ENCODE data around the gene C10orf90. TPM values are rescaled to one million over a fixed set of nuclear protein-coding genes. Genes with fewer than 3 reads are reported as not detected.

Gene C10orf90
- total RNA-seq, 1 experiment from 2014 or later: 0.57 TPM

GRCh38 chr10:126504063-126504760 lies 166.3 kb downstream of the C10orf90 start:
- DNase-seq (ENCODE audit: low spot score): peak; percentile 51

GRCh38 chr10:126503392-126504062 lies 167.0 kb downstream of the C10orf90 start:
- no peak for DNase-seq (ENCODE audit: low spot score)

DNA sequence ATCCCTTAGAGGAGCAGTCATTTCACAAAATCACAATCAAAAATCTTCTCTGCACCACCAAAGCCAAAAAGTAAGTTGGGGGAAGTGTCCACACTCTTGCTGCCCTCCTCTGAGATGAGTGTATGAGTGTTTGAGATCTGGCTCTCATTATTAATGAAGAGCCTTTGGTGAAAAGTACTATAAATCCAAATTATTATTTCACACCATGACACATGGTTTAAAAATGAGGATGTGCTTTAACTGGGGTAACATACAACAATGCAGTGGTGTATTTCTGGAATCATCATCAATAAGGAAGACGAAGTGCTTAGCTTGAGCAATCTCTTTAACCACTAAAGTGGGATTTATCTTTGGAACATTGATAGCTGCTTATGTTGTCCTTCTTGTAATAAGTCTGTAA lies 168.1 kb downstream of the C10orf90 start:
- no peak for DNase-seq (ENCODE audit: low spot score)

- no peak for DNase-seq (ENCODE audit: low spot score)
Measured at GRCh38 chr10:126501828-126502227, 168.7 kb downstream of the C10orf90 start.

DNA sequence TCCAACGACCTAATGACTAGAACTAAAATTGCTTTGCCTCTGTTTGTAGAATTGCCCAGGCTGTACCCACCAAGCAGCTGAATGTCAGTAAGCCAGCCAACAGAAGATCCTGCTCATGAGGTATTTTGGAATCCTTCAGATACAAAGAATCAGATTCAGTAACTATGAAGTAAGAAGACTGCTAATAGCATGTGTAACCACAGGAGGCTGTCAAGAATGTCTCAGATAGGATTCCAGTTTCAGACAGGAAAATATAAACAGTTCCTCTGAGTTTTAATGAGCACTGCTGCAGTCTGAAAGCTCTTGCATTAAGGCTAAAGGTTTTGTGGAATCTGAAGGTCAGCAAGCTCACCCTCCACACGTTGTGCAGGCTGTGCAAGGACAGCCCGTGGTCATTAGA lies 169.6 kb downstream of the C10orf90 start:
- DNase-seq (ENCODE audit: low spot score): peak; percentile 50

GRCh38 chr10:126500185-126500584 lies 170.3 kb downstream of the C10orf90 start:
- DNase-seq (ENCODE audit: low spot score): peak; percentile 27

GRCh38 chr10:126499744-126500143 lies 170.7 kb downstream of the C10orf90 start:
- no peak for DNase-seq (ENCODE audit: low spot score)

- DNase-seq (ENCODE audit: low spot score): no peak
Measured at GRCh38 chr10:126497672-126498071, 172.8 kb downstream of the C10orf90 start.

DNA sequence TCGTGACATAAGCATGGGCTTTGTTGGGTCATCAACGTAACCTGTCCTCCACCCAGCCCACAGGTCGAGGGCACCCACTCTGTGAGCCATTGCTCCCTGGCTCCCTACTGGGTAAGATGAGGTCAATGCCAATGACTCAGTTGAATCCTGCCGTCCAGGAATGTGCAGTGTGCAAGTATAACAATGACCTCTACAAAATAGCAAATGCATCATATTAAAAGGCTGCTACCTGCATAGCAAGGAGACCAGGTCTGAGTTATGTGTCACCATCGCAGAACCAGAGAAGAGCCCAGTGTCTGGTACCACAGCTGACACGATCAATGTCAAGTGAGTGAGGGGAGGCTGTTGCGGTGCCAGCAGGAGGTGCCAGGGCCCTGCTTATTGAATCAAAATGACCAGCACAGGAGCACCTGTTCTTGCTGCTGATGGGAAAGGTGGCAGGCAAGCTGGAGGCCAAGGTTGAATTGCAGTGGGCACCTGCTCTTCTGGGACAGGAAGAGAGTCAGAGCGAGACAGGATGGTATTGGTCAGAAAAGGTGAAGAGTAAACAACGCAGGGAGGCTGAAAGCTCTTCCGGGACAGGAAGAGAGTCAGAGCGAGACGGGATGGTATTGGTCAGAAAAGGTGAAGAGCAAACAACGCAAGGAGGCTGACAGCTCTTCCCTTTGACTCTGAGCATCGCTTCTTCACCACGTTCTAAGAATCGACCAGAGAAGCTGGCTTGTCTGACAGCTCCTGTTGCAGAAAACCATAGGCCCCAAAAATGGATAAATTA lies 173.5 kb downstream of the C10orf90 start:
- DNase-seq (ENCODE audit: low spot score): no peak

DNA sequence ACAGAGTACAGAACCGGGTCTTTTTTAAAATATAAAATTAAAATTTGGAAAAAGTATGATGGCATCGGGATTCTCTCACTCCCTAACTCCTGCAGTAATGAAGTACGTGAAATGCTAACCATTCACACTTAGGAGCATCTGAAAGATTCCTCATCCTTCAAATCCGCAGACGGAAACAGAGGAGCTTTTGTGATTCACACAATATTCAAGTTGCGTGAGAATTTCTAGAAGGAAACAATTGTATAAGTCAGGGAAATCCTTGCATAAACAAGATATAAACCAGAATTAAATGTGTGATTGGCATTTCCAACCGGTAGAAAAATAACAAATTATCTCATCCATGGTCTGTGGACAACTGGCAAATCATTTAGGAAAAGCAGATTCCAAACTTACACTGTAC lies 179.0 kb downstream of the C10orf90 start:
- DNase-seq (ENCODE audit: low spot score): no peak

DNA sequence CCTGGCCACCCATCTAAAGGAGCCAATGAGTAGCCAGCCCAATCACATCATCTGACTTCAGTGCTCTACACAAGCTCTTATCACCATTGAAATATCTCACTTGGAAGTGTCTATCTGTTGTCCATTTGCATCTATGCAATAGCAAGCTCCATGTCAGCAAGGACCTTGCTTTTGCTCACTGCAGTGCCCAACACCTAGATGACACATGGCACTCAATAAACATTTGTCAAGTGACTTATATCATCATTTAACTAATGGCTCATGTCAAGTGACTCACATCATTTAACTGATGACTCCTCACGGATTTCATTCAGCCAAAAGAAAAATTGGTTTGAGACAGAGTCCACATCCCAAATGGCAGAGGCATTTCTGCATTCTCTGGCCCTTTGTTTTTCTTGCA lies 189.3 kb downstream of the C10orf90 start:
- DNase-seq (ENCODE audit: low spot score): no peak

DNA sequence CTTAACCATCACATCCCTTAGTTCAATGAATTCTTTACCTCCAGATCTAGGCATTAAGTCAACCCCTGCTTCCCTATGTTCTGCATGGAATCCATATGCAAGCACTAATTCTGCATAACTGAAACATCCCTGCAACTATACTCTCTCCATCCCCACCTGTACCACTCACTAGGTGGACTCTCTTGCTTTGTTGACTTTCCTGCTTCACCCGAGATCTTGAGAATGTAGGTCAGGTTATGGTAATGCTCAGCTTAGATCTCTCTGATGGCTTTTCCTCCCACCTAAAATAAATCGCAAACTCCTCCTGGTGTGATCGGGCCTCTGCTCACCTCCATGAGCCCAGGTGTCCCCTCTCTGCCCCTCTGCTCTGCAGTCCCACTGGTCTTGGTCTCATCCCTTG lies 189.8 kb downstream of the C10orf90 start:
- no peak for DNase-seq (ENCODE audit: low spot score)

DNA sequence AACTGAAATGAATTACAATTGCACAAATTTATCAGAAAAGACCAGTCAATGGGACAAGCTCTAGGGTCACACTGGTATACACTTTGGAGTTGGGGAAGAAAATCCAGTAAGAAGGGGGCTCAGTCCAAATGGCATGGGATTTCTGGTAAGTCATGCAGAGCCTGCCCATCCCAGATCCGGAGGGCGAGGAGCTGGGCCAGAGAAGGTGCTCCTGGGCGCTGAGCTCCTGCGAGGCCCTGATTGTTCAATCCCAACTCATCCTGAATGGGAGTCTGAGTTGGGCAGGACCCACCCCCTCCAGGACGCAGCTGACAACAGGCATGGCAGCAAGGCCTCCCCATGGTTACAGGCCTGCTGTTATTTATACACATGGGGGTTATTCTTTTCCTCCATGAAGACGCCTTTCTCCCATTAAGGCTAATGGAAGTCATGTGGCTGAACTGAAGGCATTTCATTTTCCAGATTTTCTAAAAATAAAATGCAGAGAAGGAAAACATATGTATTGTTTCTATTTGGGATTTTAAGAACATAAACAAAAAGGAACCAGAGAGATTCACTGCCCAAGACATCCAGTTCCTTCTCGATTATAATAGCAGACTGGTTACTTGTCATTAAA lies 191.1 kb downstream of the C10orf90 start:
- DNase-seq (ENCODE audit: low spot score): no peak

DNA sequence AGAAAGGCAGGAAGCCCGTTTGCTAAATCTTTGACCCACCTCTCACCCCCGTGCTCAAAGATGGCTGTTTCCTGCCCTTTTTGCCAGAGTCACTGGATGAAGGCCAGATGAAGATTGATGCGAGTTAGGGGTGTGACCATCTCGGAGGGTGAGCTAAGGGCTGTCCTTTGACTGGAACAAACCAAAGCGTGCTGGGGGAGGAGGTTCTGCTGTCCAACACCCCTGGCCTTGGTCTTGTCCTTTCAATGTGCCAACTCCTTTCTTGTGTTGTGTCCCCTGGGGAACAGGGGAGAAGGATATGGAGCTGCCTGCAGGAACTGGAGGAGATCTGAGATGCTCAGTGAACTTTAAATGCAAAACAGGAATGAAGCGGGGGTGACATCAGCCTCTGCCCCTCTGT lies 191.9 kb downstream of the C10orf90 start:
- DNase-seq (ENCODE audit: low spot score): no peak

GRCh38 chr10:126476246-126476645 lies 194.2 kb downstream of the C10orf90 start:
- DNase-seq (ENCODE audit: low spot score): no peak

DNA sequence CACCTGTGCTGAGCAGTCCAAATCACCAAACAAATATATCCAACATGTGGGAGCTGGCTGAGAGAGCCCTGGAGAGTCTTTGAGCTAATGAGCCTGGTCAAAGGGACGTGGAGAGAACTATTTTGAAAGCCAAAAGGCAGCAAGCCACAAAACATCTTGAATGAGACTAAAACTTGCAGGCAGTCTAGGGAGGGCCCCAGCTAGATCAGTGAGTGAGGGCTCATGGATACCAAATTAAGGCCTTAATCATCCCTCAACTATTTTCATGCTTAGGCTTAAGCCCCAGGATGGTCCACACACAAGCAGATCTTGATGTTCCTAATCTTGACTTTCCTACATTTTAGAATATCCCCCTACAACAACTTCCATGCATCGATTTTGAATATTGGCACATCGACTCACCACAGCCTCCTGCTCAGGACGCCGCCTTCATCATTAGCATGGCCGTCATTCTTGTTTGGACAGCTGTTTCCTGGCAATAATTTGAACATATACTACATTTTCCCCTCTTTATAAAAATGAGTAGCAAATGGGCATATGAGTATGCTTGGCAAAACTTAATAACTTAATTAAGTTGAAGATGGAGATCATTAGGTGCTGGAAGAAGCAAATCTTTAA lies 195.3 kb downstream of the C10orf90 start:
- no peak for DNase-seq (ENCODE audit: low spot score)

DNA sequence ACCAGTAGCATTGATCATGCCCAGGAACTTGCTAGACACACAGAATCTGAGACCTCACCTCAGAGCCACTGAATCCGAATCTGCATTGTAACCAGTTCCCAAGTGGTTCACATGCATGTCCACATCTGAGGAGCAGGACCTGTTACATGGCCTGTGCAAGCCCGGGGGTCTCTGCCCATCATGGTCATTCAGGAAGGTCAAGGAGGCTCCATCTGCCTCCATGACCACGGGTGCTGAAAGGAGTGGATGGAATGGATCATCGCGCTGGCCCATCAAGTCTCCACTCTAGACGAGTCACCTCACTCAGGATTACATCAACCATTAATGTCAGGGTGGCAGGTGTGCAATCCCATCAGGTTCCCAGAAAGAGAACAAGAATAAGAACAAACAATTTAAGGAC lies 196.5 kb downstream of the C10orf90 start:
- no peak for DNase-seq (ENCODE audit: low spot score)

DNA sequence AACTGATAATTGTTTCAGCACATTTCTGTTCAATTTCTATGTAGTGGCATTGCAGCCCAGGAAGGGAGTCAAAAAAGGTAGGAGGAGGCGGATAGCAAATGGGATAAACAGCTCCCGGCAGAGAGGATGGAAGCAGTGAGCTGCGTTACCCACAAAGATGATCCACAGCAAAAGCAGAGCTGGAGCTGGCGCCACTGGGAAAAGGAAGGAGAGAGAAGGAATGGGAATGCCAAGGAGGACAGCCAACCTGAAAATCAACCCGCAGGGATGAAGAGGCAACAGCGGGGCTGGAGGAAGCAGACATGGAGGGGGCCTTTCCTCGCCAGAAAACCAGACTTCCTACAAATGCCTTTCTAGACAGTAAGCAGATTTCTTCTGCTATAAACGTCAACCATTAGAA lies 199.5 kb downstream of the C10orf90 start:
- no peak for DNase-seq (ENCODE audit: low spot score)

DNA sequence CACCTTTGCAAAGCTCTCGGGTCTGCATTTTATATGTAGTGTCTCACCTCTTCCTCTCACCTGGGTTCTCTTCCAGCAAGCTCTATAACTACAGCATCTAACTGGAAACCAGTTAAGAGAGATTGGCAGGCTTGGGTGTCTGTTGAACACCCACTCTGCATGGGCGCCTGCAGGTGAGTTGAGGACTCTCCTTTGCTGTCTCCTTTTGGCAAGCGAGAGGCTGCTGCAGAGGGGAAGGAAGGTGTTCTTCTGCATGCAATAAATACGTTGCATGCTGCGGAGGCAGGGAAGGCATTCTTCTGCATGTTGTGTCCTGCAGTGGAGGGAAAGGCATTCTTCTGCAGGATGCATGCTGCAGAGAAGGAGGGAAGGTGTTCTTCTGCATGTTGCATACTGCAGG lies 200.8 kb downstream of the C10orf90 start:
- no peak for DNase-seq (ENCODE audit: low spot score)

DNA sequence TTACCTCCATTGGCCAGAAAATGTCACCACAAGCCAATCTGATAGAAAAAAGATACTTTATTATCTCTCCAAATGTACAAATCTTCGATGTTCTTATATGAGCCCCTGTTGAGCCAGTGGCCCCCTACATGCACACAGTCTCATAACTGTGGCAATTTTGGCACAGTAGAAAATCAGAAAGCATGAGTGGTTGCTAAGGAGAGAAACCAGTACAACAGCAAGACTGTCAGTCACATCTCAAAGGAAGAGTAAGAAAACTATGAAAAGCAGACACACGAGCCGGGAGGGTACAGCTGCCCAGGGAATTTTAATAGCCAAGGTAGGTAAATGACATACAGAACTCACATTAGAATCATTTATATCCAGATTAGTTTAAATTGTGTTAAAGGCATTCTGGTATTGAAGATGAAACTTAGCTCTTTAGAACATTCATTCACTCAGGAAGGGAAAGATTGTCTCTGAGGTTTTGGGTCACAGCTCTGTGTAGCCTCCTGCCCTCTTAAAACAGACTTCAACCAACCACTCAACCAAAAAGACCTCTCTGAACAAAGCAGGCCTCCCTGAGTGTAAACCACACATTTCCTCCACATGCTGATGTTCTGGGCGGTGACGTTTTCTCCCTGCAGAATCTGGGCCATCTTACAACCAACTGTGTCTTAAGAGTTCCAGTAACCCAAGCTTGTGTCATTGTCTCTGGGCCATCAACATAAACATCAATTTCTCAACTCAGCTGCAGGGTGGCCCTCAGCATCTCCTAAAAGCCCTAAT lies 201.4 kb downstream of the C10orf90 start:
- no peak for DNase-seq (ENCODE audit: low spot score)

- DNase-seq (ENCODE audit: low spot score): no peak
Measured at GRCh38 chr10:126468467-126468866, 202.0 kb downstream of the C10orf90 start.
